Measurements from ENCODE around the gene SERINC5.
"Not testable (repeated sequence)": the region's sequence is repeated elsewhere in the genome, so short reads cannot be mapped to it uniquely, and the experiment has no call there.

The SERINC5 gene

DNA sequence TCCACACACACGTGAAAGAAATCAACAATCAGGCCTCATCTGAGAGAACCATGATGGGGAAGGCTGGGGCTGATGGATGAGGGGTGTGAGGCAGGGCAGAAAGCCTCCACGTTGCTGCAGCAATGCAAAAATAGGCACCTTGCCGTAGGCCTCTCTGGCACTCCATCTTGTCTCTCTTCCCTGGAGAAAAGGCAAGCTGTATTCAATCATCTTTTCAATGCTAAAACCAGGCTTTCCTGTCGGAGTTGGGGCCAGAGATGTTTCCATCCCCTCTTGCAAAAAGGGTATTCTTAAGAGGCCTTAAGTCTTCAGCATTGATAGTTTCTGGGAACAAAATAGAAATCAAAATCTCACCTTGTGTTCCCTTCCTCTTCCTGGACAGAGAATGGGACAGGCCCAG, 139.8 kb downstream of the SERINC5 start:
- Histone ChIP-seq H3K9me2 (replicated peaks; ENCODE audit: low read depth, low read length) (no peaks in the 10 kb centered on the region), H3K4me2 (ENCODE audit: low read depth, low read length, poor library complexity, severe bottlenecking) (no peak overlapping the region), H3K9ac (ENCODE audit: low read depth, low read length, poor library complexity, severe bottlenecking) (no peak overlapping the region), H4K20me1 (ENCODE audit: insufficient read depth, low read length, poor library complexity, severe bottlenecking) (no peaks in the 10 kb centered on the region), H3K36me3 (ENCODE audit: insufficient read depth, low read length) (no peaks in the 10 kb centered on the region), H2AFZ (ENCODE audit: low read length) (no peak overlapping the region), H3K4me1 (ENCODE audit: insufficient read depth, low read length, poor library complexity, severe bottlenecking) (peaks cover 4% of the 10 kb centered on the region), H3K4me3 (ENCODE audit: low read length, poor library complexity, severe bottlenecking) (no peak overlapping the region), H3K27me3 (ENCODE audit: insufficient read depth, low read length, poor library complexity, severe bottlenecking) (peaks cover 6% of the 10 kb centered on the region), H3F3A (ENCODE audit: low read depth) (no peaks in the 10 kb centered on the region), H3K9me3 (ENCODE audit: insufficient read depth, low read depth, low read length) (peaks cover 4% of the 10 kb centered on the region; the same call in 1 of the 2 replicates), H3K79me2 (ENCODE audit: insufficient read depth, low read length) (no peaks in the 10 kb centered on the region)
- TF ChIP-seq, protein P1, sequence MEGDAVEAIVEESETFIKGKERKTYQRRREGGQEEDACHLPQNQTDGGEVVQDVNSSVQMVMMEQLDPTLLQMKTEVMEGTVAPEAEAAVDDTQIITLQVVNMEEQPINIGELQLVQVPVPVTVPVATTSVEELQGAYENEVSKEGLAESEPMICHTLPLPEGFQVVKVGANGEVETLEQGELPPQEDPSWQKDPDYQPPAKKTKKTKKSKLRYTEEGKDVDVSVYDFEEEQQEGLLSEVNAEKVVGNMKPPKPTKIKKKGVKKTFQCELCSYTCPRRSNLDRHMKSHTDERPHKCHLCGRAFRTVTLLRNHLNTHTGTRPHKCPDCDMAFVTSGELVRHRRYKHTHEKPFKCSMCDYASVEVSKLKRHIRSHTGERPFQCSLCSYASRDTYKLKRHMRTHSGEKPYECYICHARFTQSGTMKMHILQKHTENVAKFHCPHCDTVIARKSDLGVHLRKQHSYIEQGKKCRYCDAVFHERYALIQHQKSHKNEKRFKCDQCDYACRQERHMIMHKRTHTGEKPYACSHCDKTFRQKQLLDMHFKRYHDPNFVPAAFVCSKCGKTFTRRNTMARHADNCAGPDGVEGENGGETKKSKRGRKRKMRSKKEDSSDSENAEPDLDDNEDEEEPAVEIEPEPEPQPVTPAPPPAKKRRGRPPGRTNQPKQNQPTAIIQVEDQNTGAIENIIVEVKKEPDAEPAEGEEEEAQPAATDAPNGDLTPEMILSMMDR (conservative IDR thresholded peaks at IDR 0.05; ENCODE audit: low read length) = no peak
- no peak for TF ChIP-seq EZH2phosphoT487 (IDR thresholded peaks at IDR 0.05; ENCODE audit: borderline replicate concordance)

DNA sequence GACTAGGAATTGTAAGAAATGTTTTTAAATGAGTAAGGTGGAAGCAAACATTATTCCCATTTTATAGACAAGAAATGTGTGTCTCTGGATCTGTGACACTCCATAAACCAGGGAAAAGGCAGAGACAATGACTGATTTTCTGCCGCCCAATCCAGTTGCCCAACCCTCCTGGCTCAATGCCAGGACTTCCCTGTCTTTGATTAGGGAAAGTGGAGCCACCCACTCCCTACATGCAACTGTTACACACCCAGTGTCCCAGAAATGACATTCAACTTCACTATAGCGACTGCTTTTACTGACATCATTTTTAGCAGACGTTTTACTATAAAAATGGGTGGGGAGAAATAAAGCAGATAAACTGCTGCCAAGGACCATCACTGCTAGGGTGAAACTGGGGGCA, 141.0 kb downstream of the SERINC5 start:
- Histone ChIP-seq H3K9me3 (ENCODE audit: insufficient read depth, low read depth, low read length) (peaks cover 4% of the 10 kb centered on the region; the same call in 1 of the 2 replicates), H3K9me2 (replicated peaks; ENCODE audit: low read depth, low read length) (no peaks in the 10 kb centered on the region), H3K4me1 (ENCODE audit: insufficient read depth, low read length, poor library complexity, severe bottlenecking) (peaks cover 4% of the 10 kb centered on the region), H3K4me2 (ENCODE audit: low read depth, low read length, poor library complexity, severe bottlenecking) (no peak overlapping the region), H3K36me3 (ENCODE audit: insufficient read depth, low read length) (no peaks in the 10 kb centered on the region), H3K9ac (ENCODE audit: low read depth, low read length, poor library complexity, severe bottlenecking) (no peak overlapping the region), H3F3A (ENCODE audit: low read depth) (no peaks in the 10 kb centered on the region), H3K4me3 (ENCODE audit: low read length, poor library complexity, severe bottlenecking) (no peak overlapping the region), H3K79me2 (ENCODE audit: insufficient read depth, low read length) (no peaks in the 10 kb centered on the region), H4K20me1 (ENCODE audit: insufficient read depth, low read length, poor library complexity, severe bottlenecking) (no peaks in the 10 kb centered on the region), H3K27me3 (ENCODE audit: insufficient read depth, low read length, poor library complexity, severe bottlenecking) (peaks cover 6% of the 10 kb centered on the region), H2AFZ (ENCODE audit: low read length) (no peak overlapping the region)
- no peak for TF ChIP-seq EZH2phosphoT487 (IDR thresholded peaks at IDR 0.05; ENCODE audit: borderline replicate concordance)
- TF ChIP-seq, protein P1 (conservative IDR thresholded peaks at IDR 0.05; ENCODE audit: low read length) = no peak

DNA sequence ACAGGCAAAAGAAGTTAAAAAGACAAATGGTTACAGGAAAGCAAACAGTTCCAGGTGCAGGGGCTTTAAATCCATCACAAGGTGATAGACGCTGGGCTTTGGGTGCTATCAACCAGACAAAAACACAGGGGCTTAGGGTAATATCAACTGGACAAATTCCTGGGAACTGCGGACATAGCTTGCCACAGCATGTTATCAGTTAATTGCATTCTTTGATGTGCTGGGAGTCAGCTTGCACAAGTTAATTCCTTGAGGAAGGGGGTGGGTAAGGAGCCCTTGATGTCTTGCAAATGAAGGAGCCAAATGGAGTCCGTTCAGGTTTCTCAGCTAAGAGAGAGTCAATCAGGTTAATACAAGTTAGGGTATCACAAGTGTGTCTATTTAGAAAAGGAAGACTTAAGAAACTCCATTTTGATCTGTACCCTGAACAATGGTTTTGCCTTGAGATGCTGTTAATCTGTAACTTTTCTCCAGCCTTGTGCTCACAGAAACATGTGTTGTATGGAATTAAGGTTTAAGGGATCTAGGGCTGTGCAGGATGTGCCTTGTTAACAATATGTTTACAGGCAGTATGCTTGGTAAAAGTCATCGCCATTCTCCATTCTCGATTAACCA, 144.4 kb downstream of the SERINC5 start:
- H4K20me1 ChIP-seq (ENCODE audit: insufficient read depth, low read length, poor library complexity, severe bottlenecking); H2AFZ ChIP-seq (ENCODE audit: low read length); H3K4me3 ChIP-seq (ENCODE audit: low read length, poor library complexity, severe bottlenecking); H3F3A ChIP-seq (ENCODE audit: low read depth); H3K27me3 ChIP-seq (ENCODE audit: insufficient read depth, low read length, poor library complexity, severe bottlenecking); H3K9me2 ChIP-seq (replicated peaks; ENCODE audit: low read depth, low read length); H3K79me2 ChIP-seq (ENCODE audit: insufficient read depth, low read length); H3K9ac ChIP-seq (ENCODE audit: low read depth, low read length, poor library complexity, severe bottlenecking); H3K4me2 ChIP-seq (ENCODE audit: low read depth, low read length, poor library complexity, severe bottlenecking); H3K36me3 ChIP-seq (ENCODE audit: insufficient read depth, low read length); H3K9me3 ChIP-seq (ENCODE audit: insufficient read depth, low read depth, low read length); H3K4me1 ChIP-seq (ENCODE audit: insufficient read depth, low read length, poor library complexity, severe bottlenecking): not testable (repeated sequence)
